ENCODE results near the gene KLHL22.
"Not testable (repeated sequence)": the region's sequence is repeated elsewhere in the genome, so short reads cannot be mapped to it uniquely, and the experiment has no call there.

DNA sequence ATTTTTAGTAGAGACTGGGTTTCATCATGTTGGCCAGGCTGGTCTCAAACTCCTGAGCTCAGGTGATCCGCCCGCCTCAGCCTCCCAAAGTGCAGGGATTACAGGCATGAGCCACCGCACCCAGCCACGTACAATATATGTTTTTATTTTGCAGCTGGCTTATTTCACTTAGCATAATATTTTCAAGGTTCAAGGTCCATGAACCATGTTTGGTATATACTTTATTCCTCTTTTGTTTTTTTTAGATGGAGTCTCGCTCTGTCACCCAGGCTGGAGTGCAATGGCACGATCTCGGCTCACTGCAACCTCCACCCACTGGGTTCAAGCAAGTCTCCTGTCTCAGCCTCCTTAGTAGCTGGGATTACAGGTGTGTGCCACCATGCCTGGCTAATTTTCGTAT, 43.3 kb upstream of the KLHL22 start:
- TF ChIP-seq, protein P1, sequence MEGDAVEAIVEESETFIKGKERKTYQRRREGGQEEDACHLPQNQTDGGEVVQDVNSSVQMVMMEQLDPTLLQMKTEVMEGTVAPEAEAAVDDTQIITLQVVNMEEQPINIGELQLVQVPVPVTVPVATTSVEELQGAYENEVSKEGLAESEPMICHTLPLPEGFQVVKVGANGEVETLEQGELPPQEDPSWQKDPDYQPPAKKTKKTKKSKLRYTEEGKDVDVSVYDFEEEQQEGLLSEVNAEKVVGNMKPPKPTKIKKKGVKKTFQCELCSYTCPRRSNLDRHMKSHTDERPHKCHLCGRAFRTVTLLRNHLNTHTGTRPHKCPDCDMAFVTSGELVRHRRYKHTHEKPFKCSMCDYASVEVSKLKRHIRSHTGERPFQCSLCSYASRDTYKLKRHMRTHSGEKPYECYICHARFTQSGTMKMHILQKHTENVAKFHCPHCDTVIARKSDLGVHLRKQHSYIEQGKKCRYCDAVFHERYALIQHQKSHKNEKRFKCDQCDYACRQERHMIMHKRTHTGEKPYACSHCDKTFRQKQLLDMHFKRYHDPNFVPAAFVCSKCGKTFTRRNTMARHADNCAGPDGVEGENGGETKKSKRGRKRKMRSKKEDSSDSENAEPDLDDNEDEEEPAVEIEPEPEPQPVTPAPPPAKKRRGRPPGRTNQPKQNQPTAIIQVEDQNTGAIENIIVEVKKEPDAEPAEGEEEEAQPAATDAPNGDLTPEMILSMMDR (IDR thresholded peaks at IDR 0.05; ENCODE audit: poor library complexity), result not testable (repeated sequence)
- TF ChIP-seq EZH2 (IDR thresholded peaks at IDR 0.05; ENCODE audit: borderline replicate concordance), result not testable (repeated sequence)

All from hepatocyte (in vitro differentiated cells).